OCI-M1 (cell line): ENCODE data around the gene TMEM119.

Source experiments
- DNase-seq: peaks from one replicate; lab custom pipeline; 2025; lab: John Stamatoyannopoulos, UW

The TMEM119 gene

GRCh38 chr12:108597559-108598471, at the start of gene TMEM119:
Gene TMEM119 (minus strand): TSS chr12:108598084. CDS start chr12:108592383, 5,701 bp downstream.
- no peak for DNase-seq

GRCh38 chr12:108646600-108647579, 49.0 kb upstream of the TMEM119 start:
- no peak for DNase-seq

GRCh38 chr12:108645686-108646599, 48.1 kb upstream of the TMEM119 start:
- no peak for DNase-seq

GRCh38 chr12:108644811-108645120, 46.9 kb upstream of the TMEM119 start:
- no peak for DNase-seq

- DNase-seq, result no peak
These were observed 46.3 kb upstream of the TMEM119 start for GRCh38 chr12:108643941-108644810.

GRCh38 chr12:108642899-108643654, 45.2 kb upstream of the TMEM119 start:
- no peak for DNase-seq

- DNase-seq, result no peak
These were observed 44.5 kb upstream of the TMEM119 start for GRCh38 chr12:108642269-108642870.

GRCh38 chr12:108641446-108642268, 43.8 kb upstream of the TMEM119 start:
- peak; percentile 46 for DNase-seq

GRCh38 chr12:108640802-108641445, 43.0 kb upstream of the TMEM119 start:
- peak; percentile 91 for DNase-seq

- DNase-seq, result no peak
These were observed 41.3 kb upstream of the TMEM119 start for GRCh38 chr12:108638997-108639822.

- DNase-seq, result no peak
These were observed 40.4 kb upstream of the TMEM119 start for GRCh38 chr12:108638141-108638827.

- DNase-seq, result no peak
These were observed 39.5 kb upstream of the TMEM119 start for GRCh38 chr12:108637222-108637971.

GRCh38 chr12:108635997-108636808, 38.3 kb upstream of the TMEM119 start:
- no peak for DNase-seq

- DNase-seq, result peak; percentile 76
These were observed 37.5 kb upstream of the TMEM119 start for GRCh38 chr12:108635201-108635996.
